Cardiac ventricle fibroblast (primary cell): ENCODE measurements around the gene PTOV1. TPM values are rescaled to one million over a fixed set of nuclear protein-coding genes. Genes with fewer than 3 reads are reported as not detected.

ENCODE experiments used
- total RNA-seq: library from RNA; depleted of rRNA; stranded (reverse); fragments of >200 nt; gene quantifications from 2 replicates; pipeline ENCODE4 v1.2.3, GENCODE V29; 2015

Gene PTOV1
- 69.8 and 71.9 TPM in 2 replicates for total RNA-seq

GRCh38 chr19:49850487-49851342, at the start of gene PTOV1:
Gene PTOV1 (plus strand): TSS chr19:49851159.

GRCh38 chr19:49812997-49813861, 37.7 kb upstream of the PTOV1 start, which contains the start of gene FUZ:
Gene FUZ (minus strand): TSS chr19:49813292. CDS start chr19:49813106, 186 bp downstream.

GRCh38 chr19:49817964-49818648, 32.9 kb upstream of the PTOV1 start, which contains the start of gene MED25:
Gene MED25 (plus strand): TSS chr19:49818289. CDS start chr19:49818342, 53 bp downstream.

GRCh38 chr19:49866933-49867782, 16.2 kb downstream of the PTOV1 start, which contains the start of gene PNKP:
Gene PNKP (minus strand): TSS chr19:49867576. CDS start chr19:49867204, 372 bp downstream.

GRCh38 chr19:49877020-49877878, 26.3 kb downstream of the PTOV1 start, which contains the start of the genes AKT1S1 and TBC1D17:
Gene AKT1S1 (minus strand): TSS chr19:49877355. CDS start chr19:49873295, 4,060 bp downstream.
Gene TBC1D17 (plus strand): TSS chr19:49877702. CDS start chr19:49877724, 22 bp downstream.

GRCh38 chr19:49896863-49897621, 46.1 kb downstream of the PTOV1 start, which contains the start of gene IL4I1:
Gene IL4I1 (minus strand): TSS chr19:49896887. CDS start chr19:49896160, 727 bp downstream.

Other genes starting within 250 kb of the PTOV1 start
- 68.3 and 79.6 TPM in 2 replicates for gene RRAS, start 211.0 kb upstream of the PTOV1 start, total RNA-seq
- 34.4 and 36.1 TPM in 2 replicates for gene SCAF1, start 208.9 kb upstream of the PTOV1 start, total RNA-seq
- 32.6 and 65.3 TPM in 2 replicates for gene IRF3, start 185.3 kb upstream of the PTOV1 start, total RNA-seq
- gene BCL2L12, start 185.2 kb upstream of the PTOV1 start, total RNA-seq, result 3.8 and 4.4 TPM in 2 replicates
- gene PRMT1, start 173.9 kb upstream of the PTOV1 start, total RNA-seq, result 117 and 145 TPM in 2 replicates
- not detected in 2 replicates for gene ADM5, start 161.6 kb upstream of the PTOV1 start, total RNA-seq
- 3.7 and 11.4 TPM in 2 replicates for gene CPT1C, start 160.0 kb upstream of the PTOV1 start, total RNA-seq
- gene TSKS, start 87.9 kb upstream of the PTOV1 start, total RNA-seq, result 0.25 and 1.1 TPM in 2 replicates
- 197 and 215 TPM in 2 replicates for gene AP2A1, start 84.2 kb upstream of the PTOV1 start, total RNA-seq
- gene FUZ, start 37.9 kb upstream of the PTOV1 start, total RNA-seq, result 20.1 and 24.3 TPM in 2 replicates
- 20.5 and 22.1 TPM in 2 replicates for gene MED25, start 32.9 kb upstream of the PTOV1 start, total RNA-seq
- 27.2 and 28.0 TPM in 2 replicates for gene PNKP, start 16.4 kb downstream of the PTOV1 start, total RNA-seq
- 31.9 and 36.6 TPM in 2 replicates for gene AKT1S1, start 26.2 kb downstream of the PTOV1 start, total RNA-seq
- 26.2 and 26.6 TPM in 2 replicates for gene TBC1D17, start 26.5 kb downstream of the PTOV1 start, total RNA-seq
- 0.20 TPM in 1 of 2 replicates, not detected in the other for gene IL4I1, start 45.7 kb downstream of the PTOV1 start, total RNA-seq
- gene ATF5, start 78.0 kb downstream of the PTOV1 start, total RNA-seq, result 8.7 and 12.3 TPM in 2 replicates
- 21.0 and 25.6 TPM in 2 replicates for gene NUP62, start 78.3 kb downstream of the PTOV1 start, total RNA-seq
- not detected in 2 replicates for gene SIGLEC11, start 110.0 kb downstream of the PTOV1 start, total RNA-seq
- 19.2 and 20.8 TPM in 2 replicates for gene VRK3, start 174.2 kb downstream of the PTOV1 start, total RNA-seq
- 6.8 and 10.6 TPM in 2 replicates for gene ZNF473, start 174.8 kb downstream of the PTOV1 start, total RNA-seq